Stimulated activated effector memory CD8-positive, alpha-beta T cell treated with anti-CD3 and anti-CD28 coated beads, Interleukin-12 subunit alpha, Interleukin-12 subunit beta, amount 100 ng/mL, for 72 hours (primary cell): ENCODE results near the gene SLC26A1.
"Not testable (repeated sequence)": the region's sequence is repeated elsewhere in the genome, so short reads cannot be mapped to it uniquely, and the experiment has no call there.

Source experiments
- ATAC-seq: fragments of 150-1000 bp; cut with Tn5 transposase; 2 replicates; pipeline ENCODE4 v1.10.0; 2021
- DNase-seq, 2 donors: peaks; one replicate each; pipeline ENCODE4 v3.0.0; 2021 to 2022; ENCODE audit warnings: low spot score in 2 of 2
- H3K27ac Mint-ChIP-seq: one replicate; pipeline ENCODE4 v1.8.0; 2022; ENCODE audit warnings: mild to moderate bottlenecking, mixed read lengths
- H3K36me3 Mint-ChIP-seq: one replicate; pipeline ENCODE4 v1.8.0; 2022; ENCODE audit warnings: mild to moderate bottlenecking, mixed read lengths
- H3K4me1 Mint-ChIP-seq: one replicate; pipeline ENCODE4 v1.8.0; 2022; ENCODE audit warnings: mixed read lengths
- H3K4me3 Mint-ChIP-seq: one replicate; pipeline ENCODE4 v1.8.0; 2022; ENCODE audit warnings: mild to moderate bottlenecking, mixed read lengths
- H3K9me3 Mint-ChIP-seq: one replicate; pipeline ENCODE4 v1.8.0; 2022; ENCODE audit warnings: mixed read lengths

SLC26A1 gene

GRCh38 chr4:999882-1000425, 6.8 kb upstream of the SLC26A1 start:
- ATAC-seq: no peak
- H3K4me1 Mint-ChIP-seq: no peaks in the 10 kb centered on the region
- DNase-seq: no peak
- no peak overlapping the region for H3K4me3 Mint-ChIP-seq
- no peaks in the 10 kb centered on the region for H3K36me3 Mint-ChIP-seq
- no peak overlapping the region for H3K27ac Mint-ChIP-seq
- H3K9me3 Mint-ChIP-seq: no peaks in the 10 kb centered on the region

- not testable (repeated sequence) for H3K27ac Mint-ChIP-seq, H3K4me3 Mint-ChIP-seq, H3K36me3 Mint-ChIP-seq, H3K4me1 Mint-ChIP-seq, H3K9me3 Mint-ChIP-seq, DNase-seq, ATAC-seq
Observed at GRCh38 chr4:999240-999863, 6.1 kb upstream of the SLC26A1 start.

DNA sequence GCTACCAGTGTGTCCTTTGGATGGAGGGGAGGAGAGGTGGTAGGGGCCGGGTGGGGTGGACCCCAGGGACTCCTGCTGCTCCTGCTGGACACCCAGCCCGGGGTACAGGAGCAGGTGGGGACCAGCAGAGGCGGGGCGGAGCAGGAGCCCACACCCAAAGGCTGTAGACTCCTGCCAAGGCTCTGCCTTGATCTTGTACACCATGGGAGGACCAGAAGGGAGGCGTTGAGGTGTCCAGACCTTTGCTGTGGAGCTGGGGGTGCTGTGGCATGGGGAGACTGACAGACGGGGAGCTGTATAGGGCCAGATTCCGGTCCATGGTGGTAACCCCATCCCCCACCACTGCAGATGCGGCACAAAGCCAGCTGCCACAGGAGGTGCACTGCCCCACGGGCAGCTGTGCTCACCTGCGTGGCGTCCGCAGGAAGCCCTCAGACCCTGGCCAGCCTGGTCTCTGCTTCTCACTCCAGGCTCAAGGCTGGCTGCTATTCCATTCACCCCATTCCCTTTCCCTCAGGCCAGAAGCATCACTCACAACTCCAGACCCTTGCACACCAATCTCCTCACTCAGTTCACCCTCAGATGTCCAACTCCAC, 5.0 kb upstream of the SLC26A1 start:
- Mint-ChIP-seq H3K9me3 (no peaks in the 10 kb centered on the region), H3K27ac (no peak overlapping the region), H3K36me3 (no peaks in the 10 kb centered on the region), H3K4me3 (no peak overlapping the region), H3K4me1 (no peaks in the 10 kb centered on the region)
- DNase-seq (no peak), ATAC-seq (no peak)

- H3K9me3 Mint-ChIP-seq: no peaks in the 10 kb centered on the region
- H3K27ac Mint-ChIP-seq: no peak overlapping the region
- ATAC-seq (peak; percentile 29), DNase-seq (no peak)
- H3K4me3 Mint-ChIP-seq: no peak overlapping the region
- H3K4me1 Mint-ChIP-seq: no peaks in the 10 kb centered on the region
- H3K36me3 Mint-ChIP-seq: no peaks in the 10 kb centered on the region
Observed at GRCh38 chr4:997375-998071, 4.3 kb upstream of the SLC26A1 start.

- H3K4me3 Mint-ChIP-seq: no peak overlapping the region
- ATAC-seq (no peak), DNase-seq (no peak)
- no peaks in the 10 kb centered on the region for H3K9me3 Mint-ChIP-seq
- no peaks in the 10 kb centered on the region for H3K4me1 Mint-ChIP-seq
- H3K27ac Mint-ChIP-seq: no peak overlapping the region
- H3K36me3 Mint-ChIP-seq: no peaks in the 10 kb centered on the region
Observed at GRCh38 chr4:996997-997374, 3.8 kb upstream of the SLC26A1 start.

DNA sequence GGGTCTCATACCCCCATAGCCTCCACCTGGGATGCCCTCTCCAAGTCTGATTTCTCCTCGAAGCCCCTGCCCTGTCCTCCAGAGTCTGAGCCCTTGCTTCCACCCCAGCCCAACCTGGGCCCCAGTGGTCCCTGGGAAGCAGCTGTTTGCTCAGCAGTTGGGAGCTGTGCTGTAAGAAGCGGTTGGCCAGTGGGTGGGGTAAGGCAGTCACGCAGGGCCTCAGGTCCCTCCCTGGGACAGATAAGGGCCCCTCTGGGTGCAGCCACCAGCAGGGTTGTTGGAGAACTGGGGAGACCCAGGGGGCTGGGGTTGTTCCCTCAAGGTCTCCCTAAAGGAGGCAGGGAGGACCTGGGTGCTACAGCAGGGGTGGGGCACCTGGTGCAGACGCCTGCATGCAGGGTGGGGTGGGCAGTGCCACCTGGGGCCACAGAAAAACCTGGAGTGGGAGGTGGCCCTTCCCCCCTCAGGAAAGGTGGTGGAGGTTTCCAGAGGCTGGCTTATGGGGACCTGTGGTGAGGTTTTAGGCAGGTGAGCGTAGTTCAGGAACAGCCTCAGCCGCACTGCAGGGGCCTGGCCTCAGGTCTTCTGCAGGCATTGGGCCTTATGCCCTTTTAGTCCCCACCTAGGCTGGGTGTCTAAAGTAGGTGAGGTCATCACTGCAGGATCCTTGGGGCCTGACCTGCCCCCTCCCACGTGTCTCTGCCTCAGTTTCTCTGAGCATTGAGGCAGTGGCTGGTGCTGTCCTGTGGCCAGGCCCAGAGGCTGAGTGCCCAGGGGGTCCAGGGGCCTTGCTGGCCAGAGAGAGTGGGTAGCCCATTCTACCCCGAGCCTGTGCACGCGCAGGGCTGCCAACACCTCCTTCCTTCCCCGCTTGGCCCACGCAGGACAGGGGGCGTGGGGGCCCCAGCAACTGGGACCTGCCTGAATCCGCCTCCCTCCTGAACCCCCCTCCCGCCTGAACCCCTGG, 3.1 kb upstream of the SLC26A1 start:
- DNase-seq (no peak), ATAC-seq (no peak)
- Mint-ChIP-seq H3K4me3 (no peak overlapping the region), H3K4me1 (no peaks in the 10 kb centered on the region), H3K9me3 (no peaks in the 10 kb centered on the region), H3K27ac (no peak overlapping the region), H3K36me3 (no peaks in the 10 kb centered on the region)

- Mint-ChIP-seq H3K4me3 (no peak overlapping the region), H3K27ac (no peak overlapping the region), H3K36me3 (no peaks in the 10 kb centered on the region), H3K4me1 (no peaks in the 10 kb centered on the region), H3K9me3 (no peaks in the 10 kb centered on the region)
- no peak for ATAC-seq
- DNase-seq: no peak
Observed at GRCh38 chr4:995311-996026, 2.3 kb upstream of the SLC26A1 start.

DNA sequence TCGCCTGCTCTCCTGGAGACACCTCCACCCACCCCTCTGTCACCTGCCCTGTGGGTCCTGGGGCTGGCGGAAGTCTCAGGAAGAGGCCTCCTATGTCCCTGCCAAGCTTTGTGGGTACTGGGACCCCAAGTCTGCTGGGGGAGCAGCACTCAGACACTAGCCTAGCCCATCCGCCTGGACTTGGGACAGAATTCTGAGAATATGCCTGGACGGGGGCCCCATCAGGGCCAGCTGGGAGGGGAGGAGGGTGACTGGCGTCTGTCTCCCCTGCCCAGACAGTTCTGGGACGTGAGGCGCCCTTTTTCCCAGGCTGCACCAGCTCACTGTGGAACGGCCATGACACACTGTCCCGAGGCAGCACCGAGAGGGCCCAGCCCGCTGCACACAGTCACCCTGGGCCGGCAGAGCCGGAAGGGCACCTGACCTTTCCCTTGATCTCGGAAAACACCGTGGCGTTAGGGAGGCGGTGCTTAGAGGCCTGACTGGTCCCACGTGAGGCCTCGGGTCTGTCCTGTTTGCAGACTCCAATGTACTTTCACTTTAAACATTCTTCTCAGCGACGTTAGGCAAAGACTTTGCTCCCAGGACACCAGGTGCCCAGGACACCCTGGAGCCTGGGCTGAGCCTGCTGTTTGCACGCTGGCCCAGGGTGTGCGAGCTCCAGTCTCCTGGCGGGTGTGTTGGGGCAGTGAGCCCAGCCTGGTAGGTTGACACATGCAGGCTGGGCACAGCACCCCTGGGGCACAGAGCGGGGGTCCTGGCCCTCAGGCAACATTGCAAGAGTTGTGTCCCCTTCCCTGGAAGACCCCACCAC, 700 bp downstream of the SLC26A1 start:
- H3K4me1 Mint-ChIP-seq: peaks cover 8% of the 10 kb centered on the region
- H3K27ac Mint-ChIP-seq: no peak overlapping the region
- DNase-seq (no peak), ATAC-seq (no peak)
- H3K4me3 Mint-ChIP-seq: no peak overlapping the region
- H3K36me3 Mint-ChIP-seq: no peaks in the 10 kb centered on the region
- no peaks in the 10 kb centered on the region for H3K9me3 Mint-ChIP-seq

GRCh38 chr4:991451-992296, 1.5 kb downstream of the SLC26A1 start:
- no peaks in the 10 kb centered on the region for H3K36me3 Mint-ChIP-seq

DNA sequence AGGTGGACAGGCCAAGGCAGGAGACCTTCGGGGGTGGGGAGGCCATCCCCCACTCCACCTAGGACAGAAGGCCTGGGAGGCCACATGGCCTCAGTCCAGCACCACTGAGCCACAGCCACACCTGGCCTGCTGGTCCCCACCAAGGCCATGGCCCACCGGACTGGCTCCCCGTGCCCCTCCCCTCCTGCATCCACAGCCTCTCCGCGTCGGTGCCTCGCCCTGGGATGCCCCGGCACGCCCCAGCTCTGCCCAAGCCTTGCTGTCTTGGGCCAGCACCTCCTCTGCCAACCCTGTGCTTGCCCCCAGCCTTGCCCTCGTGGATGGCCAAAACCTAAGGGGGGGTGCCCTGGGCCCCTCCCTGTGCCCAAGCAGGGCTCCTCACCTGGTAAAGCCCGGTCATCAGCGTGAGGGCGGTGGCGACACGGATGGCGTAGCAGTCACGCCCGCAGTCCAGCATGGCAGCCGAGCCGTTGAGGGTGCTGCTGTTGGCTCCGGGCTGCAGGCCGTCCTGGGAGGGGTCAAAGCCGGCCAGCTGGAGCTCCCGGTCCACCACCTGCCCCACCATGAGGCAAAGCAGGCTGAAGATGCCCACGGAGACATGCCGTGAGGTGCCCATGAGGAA, 2.3 kb downstream of the SLC26A1 start:
- no peak for ATAC-seq
- Mint-ChIP-seq H3K9me3 (no peaks in the 10 kb centered on the region), H3K4me3 (no peak overlapping the region), H3K36me3 (no peaks in the 10 kb centered on the region), H3K27ac (no peak overlapping the region), H3K4me1 (peaks cover 18% of the 10 kb centered on the region)
- DNase-seq: no peak

More at GRCh38 chr4:991451-992296, 1.5 kb downstream of the SLC26A1 start:
- DNase-seq (no peak), ATAC-seq (no peak)
- Mint-ChIP-seq H3K4me3 (no peak overlapping the region), H3K27ac (no peak overlapping the region), H3K4me1 (peaks cover 10% of the 10 kb centered on the region), H3K9me3 (no peaks in the 10 kb centered on the region)

GRCh38 chr4:989722-990471, 3.3 kb downstream of the SLC26A1 start:
- H3K9me3 Mint-ChIP-seq: no peaks in the 10 kb centered on the region
- DNase-seq (no peak), ATAC-seq (no peak)
- peaks cover 20% of the 10 kb centered on the region for H3K4me1 Mint-ChIP-seq
- H3K36me3 Mint-ChIP-seq: no peaks in the 10 kb centered on the region
- H3K27ac Mint-ChIP-seq: no peak overlapping the region
- H3K4me3 Mint-ChIP-seq: no peak overlapping the region
